Measurements from ENCODE around the gene CACNA2D4.

The CACNA2D4 gene

DNA sequence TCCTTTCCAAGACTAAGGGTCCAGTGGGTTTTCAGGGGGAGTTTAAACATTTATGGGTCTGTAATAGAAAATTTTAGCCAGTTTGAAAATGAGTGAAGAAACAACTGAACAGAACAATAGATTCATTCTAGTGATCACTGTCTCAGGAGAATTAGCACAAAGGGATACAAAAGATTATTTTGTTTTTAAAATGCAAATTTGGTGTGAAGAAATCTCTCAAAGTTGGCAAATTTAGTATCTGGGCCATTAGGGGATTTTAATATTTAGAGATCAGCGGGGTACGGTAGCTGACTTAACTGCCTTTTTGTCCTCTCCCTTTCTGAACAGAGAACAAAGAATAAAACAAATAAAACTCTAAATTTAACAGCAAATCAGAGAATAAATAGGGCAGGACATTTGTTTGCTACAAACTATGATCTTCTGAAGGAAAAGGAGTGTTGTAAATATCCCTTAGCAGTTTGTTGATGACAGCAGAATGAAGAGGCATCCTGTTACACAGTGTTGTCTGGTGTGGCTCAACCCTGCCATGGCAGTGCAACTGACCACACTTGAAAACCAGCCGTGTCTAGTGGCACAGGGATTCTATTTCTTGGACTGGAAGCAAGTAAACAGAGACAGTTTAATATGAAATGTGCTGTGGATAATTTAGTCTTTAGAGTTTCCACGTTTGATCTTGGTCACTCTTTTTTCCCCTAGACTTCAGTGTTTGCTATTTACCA is 144.4 kb downstream of the CACNA2D4 start:
- no peak for DNase-seq
- H3K27me3 ChIP-seq: no peaks in the 10 kb centered on the region
- TF ChIP-seq, protein P1, sequence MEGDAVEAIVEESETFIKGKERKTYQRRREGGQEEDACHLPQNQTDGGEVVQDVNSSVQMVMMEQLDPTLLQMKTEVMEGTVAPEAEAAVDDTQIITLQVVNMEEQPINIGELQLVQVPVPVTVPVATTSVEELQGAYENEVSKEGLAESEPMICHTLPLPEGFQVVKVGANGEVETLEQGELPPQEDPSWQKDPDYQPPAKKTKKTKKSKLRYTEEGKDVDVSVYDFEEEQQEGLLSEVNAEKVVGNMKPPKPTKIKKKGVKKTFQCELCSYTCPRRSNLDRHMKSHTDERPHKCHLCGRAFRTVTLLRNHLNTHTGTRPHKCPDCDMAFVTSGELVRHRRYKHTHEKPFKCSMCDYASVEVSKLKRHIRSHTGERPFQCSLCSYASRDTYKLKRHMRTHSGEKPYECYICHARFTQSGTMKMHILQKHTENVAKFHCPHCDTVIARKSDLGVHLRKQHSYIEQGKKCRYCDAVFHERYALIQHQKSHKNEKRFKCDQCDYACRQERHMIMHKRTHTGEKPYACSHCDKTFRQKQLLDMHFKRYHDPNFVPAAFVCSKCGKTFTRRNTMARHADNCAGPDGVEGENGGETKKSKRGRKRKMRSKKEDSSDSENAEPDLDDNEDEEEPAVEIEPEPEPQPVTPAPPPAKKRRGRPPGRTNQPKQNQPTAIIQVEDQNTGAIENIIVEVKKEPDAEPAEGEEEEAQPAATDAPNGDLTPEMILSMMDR (IDR thresholded peaks at IDR 0.05; ENCODE audit: low read depth, low read length): no peak
- H3K4me1 ChIP-seq: peaks cover 11% of the 10 kb centered on the region
- peaks cover 16% of the 10 kb centered on the region for H3K36me3 ChIP-seq
- H3K9me3 ChIP-seq: no peaks in the 10 kb centered on the region
- H3K4me3 ChIP-seq (ENCODE audit: low read depth, low read length): no peak overlapping the region

DNA sequence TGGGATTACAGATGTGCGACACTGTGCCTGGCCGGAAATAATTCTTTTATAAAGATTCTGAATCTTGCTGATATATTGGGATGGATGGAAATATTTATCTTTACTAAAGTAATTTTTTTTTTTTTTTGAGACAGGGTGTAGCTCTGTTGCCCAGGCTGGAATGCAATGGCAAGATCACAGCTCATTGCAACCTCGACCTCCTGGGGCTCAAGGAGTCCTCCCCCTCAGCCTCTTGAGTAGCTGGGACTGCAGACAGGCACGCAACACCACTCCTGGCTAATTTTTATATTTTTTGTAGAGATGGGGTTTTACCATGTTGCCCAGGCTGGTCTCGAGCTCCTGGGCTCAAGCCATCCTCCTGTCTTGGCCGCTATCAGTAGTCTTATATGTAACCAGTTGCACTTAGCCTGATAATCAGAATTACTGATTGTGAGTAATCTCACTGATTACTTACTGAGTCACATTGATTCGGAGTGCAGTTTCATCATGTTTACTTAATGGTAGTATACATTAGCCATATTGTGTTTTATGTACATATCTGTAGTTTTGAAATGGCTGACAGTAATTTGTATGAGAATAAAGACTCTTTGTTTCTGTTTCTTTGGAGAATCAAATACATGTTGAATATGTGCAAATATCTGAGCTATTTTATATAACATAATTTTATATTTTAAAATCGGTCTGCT is 148.5 kb downstream of the CACNA2D4 start:
- no peak for DNase-seq
- peaks cover 4% of the 10 kb centered on the region; the same call in 1 of the 2 replicates for H3K36me3 ChIP-seq
- H3K27me3 ChIP-seq: no peaks in the 10 kb centered on the region
- no peaks in the 10 kb centered on the region for H3K9me3 ChIP-seq
- TF ChIP-seq, protein P1 (IDR thresholded peaks at IDR 0.05; ENCODE audit: low read depth, low read length): no peak
- no peak overlapping the region for H3K4me3 ChIP-seq (ENCODE audit: low read depth, low read length)
- H3K4me1 ChIP-seq: peaks cover 6% of the 10 kb centered on the region; the same call in 1 of the 2 replicates

- TF ChIP-seq, protein P1 (IDR thresholded peaks at IDR 0.05; ENCODE audit: low read depth, low read length): no peak
- Histone ChIP-seq H3K4me1 (peaks cover 6% of the 10 kb centered on the region; the same call in 1 of the 2 replicates), H3K36me3 (peaks cover 4% of the 10 kb centered on the region; the same call in 1 of the 2 replicates), H3K4me3 (ENCODE audit: low read depth, low read length) (no peak overlapping the region), H3K27me3 (no peaks in the 10 kb centered on the region), H3K9me3 (no peaks in the 10 kb centered on the region)
- no peak for DNase-seq
Observed at GRCh38 chr12:1768615-1769014, 149.8 kb downstream of the CACNA2D4 start.

GRCh38 chr12:1767407-1768090 is 150.9 kb downstream of the CACNA2D4 start:
- no peak for DNase-seq
- no peak overlapping the region for H3K4me3 ChIP-seq (ENCODE audit: low read depth, low read length)
- no peaks in the 10 kb centered on the region for H3K27me3 ChIP-seq
- no peaks in the 10 kb centered on the region for H3K36me3 ChIP-seq
- TF ChIP-seq, protein P1 (IDR thresholded peaks at IDR 0.05; ENCODE audit: low read depth, low read length): no peak
- H3K4me1 ChIP-seq: peaks cover 6% of the 10 kb centered on the region; the same call in 1 of the 2 replicates
- no peaks in the 10 kb centered on the region for H3K9me3 ChIP-seq

DNA sequence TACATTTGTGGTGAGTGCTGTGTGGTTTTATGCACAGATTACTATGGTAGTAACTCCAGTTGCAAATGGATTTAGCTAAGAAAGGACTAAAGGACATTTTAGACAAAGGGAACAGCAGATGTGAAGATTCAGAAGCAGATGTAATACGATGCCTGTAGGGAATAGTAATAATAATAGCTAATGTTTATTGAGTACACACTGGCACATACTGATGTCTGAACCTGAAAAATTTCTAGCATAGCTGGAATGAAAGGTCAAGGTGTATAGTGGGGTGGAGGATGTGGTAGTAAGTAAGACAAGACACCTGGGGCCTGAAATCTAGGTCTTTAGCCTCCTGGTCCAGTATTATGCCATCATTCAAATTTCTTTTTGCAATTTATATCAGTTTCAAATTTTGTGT is 152.3 kb downstream of the CACNA2D4 start:
- Histone ChIP-seq H3K27me3 (no peaks in the 10 kb centered on the region), H3K4me1 (peaks cover 6% of the 10 kb centered on the region; the same call in 1 of the 2 replicates), H3K36me3 (no peaks in the 10 kb centered on the region), H3K9me3 (no peaks in the 10 kb centered on the region), H3K4me3 (ENCODE audit: low read depth, low read length) (no peak overlapping the region)
- DNase-seq: no peak
- TF ChIP-seq, protein P1 (IDR thresholded peaks at IDR 0.05; ENCODE audit: low read depth, low read length): no peak

All from BE2C (cell line).